OCI-LY1 (cell line): ENCODE measurements around the gene CD68.

Experiments
- H2AFZ ChIP-seq: fragments of 200-600 bp; sonication (generic), shearing (Covaris generic); 2 replicates; pipeline ENCODE4 v1.6.0; 2014; ENCODE audit warnings: antibody characterized with exemption, mild to moderate bottlenecking, low read length
- H3F3A ChIP-seq: fragments of 200-600 bp; sonication (generic), shearing (Covaris generic); 2 replicates; pipeline ENCODE4 v1.6.0; 2014; ENCODE audit warnings: mild to moderate bottlenecking, antibody characterized with exemption, low read length, moderate library complexity; ENCODE audit not compliant: insufficient read depth
- H3K27ac ChIP-seq: fragments of 200-600 bp; sonication (generic); 2 replicates; pipeline ENCODE4 v1.5.1; 2014; ENCODE audit warnings: low read length, mixed run types, mild to moderate bottlenecking, low read depth; ENCODE audit not compliant: poor library complexity, severe bottlenecking
- H3K27me3 ChIP-seq: fragments of 200-600 bp; sonication (generic); 2 replicates; pipeline ENCODE4 v1.6.0; 2014; ENCODE audit warnings: antibody characterized with exemption, mild to moderate bottlenecking, low read length, moderate library complexity; ENCODE audit not compliant: insufficient read depth
- H3K36me3 ChIP-seq: fragments of 200-600 bp; sonication (generic); 2 replicates; pipeline ENCODE4 v1.6.1; 2014; ENCODE audit warnings: mild to moderate bottlenecking, antibody characterized with exemption, low read length, moderate library complexity, mixed read lengths; ENCODE audit not compliant: insufficient read depth
- H3K4me1 ChIP-seq: fragments of 200-600 bp; sonication (generic); 2 replicates; pipeline ENCODE4 v1.5.1; 2014; ENCODE audit warnings: mild to moderate bottlenecking, low read length, moderate library complexity; ENCODE audit not compliant: insufficient read depth, severe bottlenecking
- H3K4me2 ChIP-seq: fragments of 200-600 bp; sonication (generic), shearing (Covaris generic); 2 replicates; pipeline ENCODE4 v1.6.1; 2014; ENCODE audit warnings: low read length
- H3K4me3 ChIP-seq: fragments of 200-600 bp; sonication (generic); 2 replicates; pipeline ENCODE4 v1.5.1; 2014; ENCODE audit warnings: low read length, low read depth, mild to moderate bottlenecking, mixed read lengths; ENCODE audit not compliant: poor library complexity, severe bottlenecking
- H3K79me2 ChIP-seq: fragments of 200-600 bp; shearing (Covaris generic); 2 replicates; pipeline ENCODE4 v1.6.1; 2016; ENCODE audit warnings: mixed run types, low read length, mixed read lengths; ENCODE audit not compliant: insufficient read depth
- H3K9ac ChIP-seq: fragments of 200-600 bp; sonication (generic), shearing (Covaris generic); 2 replicates; pipeline ENCODE4 v1.6.1; 2014; ENCODE audit warnings: mild to moderate bottlenecking, low read length, mixed read lengths
- H3K9me2 ChIP-seq: fragments of 200-600 bp; sonication (generic), shearing (Covaris generic); 2 replicates; pipeline ENCODE4 v1.6.1; 2014; ENCODE audit warnings: low read depth, mild to moderate bottlenecking, low read length, mixed read lengths
- H3K9me3 ChIP-seq: fragments of 200-600 bp; shearing (Covaris generic); 2 replicates; pipeline ENCODE4 v1.6.1; 2014; ENCODE audit warnings: low read length, mixed read lengths
- H4K20me1 ChIP-seq: fragments of 200-600 bp; sonication (generic), shearing (Covaris generic); 2 replicates; pipeline ENCODE4 v1.6.0; 2016; ENCODE audit warnings: mild to moderate bottlenecking, low read length; ENCODE audit not compliant: insufficient read depth
- CTCF ChIP-seq: fragments of 200-600 bp; sonication (generic), shearing (Covaris generic); IDR thresholded peaks from 2 replicates; pipeline ENCODE4 v1.5.1; 2017; ENCODE audit warnings: mild to moderate bottlenecking, antibody characterized with exemption, low read length, moderate library complexity, mixed read lengths
- EZH2 ChIP-seq: fragments of 200-600 bp; sonication (generic), shearing (Covaris generic); IDR thresholded peaks from 2 replicates; pipeline ENCODE4 v1.8.0; 2017; ENCODE audit warnings: borderline replicate concordance, mixed run types, mild to moderate bottlenecking, antibody characterized with exemption, low read length, moderate library complexity, mixed read lengths

Gene CD68

GRCh38 chr17:7588553-7589203 lies 9.2 kb downstream of the CD68 start:
- Histone ChIP-seq H3K79me2 (no peaks in the 10 kb centered on the region), H3K27ac (no peak overlapping the region), H3K4me2 (no peak overlapping the region), H3F3A (no peaks in the 10 kb centered on the region), H3K27me3 (no peaks in the 10 kb centered on the region), H2AFZ (no peak overlapping the region), H3K4me3 (no peak overlapping the region), H3K9me3 (no peaks in the 10 kb centered on the region), H3K9ac (no peak overlapping the region), H3K4me1 (peaks cover 16% of the 10 kb centered on the region), H3K36me3 (peaks cover 63% of the 10 kb centered on the region), H4K20me1 (no peaks in the 10 kb centered on the region), H3K9me2 (no peaks in the 10 kb centered on the region)
- no peak for TF ChIP-seq EZH2
- TF ChIP-seq CTCF: no peak

GRCh38 chr17:7589204-7589868 lies 9.9 kb downstream of the CD68 start:
- Histone ChIP-seq H3K27me3 (no peaks in the 10 kb centered on the region), H3K9me2 (no peaks in the 10 kb centered on the region), H3K79me2 (no peaks in the 10 kb centered on the region), H3K9me3 (no peaks in the 10 kb centered on the region), H4K20me1 (no peaks in the 10 kb centered on the region), H2AFZ (no peak overlapping the region), H3K36me3 (peaks cover 70% of the 10 kb centered on the region), H3K9ac (no peak overlapping the region), H3F3A (no peaks in the 10 kb centered on the region), H3K27ac (no peak overlapping the region), H3K4me1 (peaks cover 14% of the 10 kb centered on the region), H3K4me3 (no peak overlapping the region), H3K4me2 (no peak overlapping the region)
- TF ChIP-seq CTCF (peak; percentile 47), EZH2 (no peak)

GRCh38 chr17:7589891-7590691 lies 10.7 kb downstream of the CD68 start, which contains the start of gene SOX15:
Gene SOX15, minus strand, starts transcription at chr17:7590094. Its CDS starts 418 bp downstream, at chr17:7589676.
- no peaks in the 10 kb centered on the region for H3K9me2 ChIP-seq
- H3K9ac ChIP-seq: no peak within 1 kb of the TSS
- no peak within 1 kb of the TSS for H3K4me3 ChIP-seq
- H3K79me2 ChIP-seq: no peaks in the 10 kb centered on the region
- no peak within 1 kb of the TSS for H3K27ac ChIP-seq
- H3K9me3 ChIP-seq: no peaks in the 10 kb centered on the region
- peaks cover 6% of the 10 kb centered on the region for H3K4me1 ChIP-seq
- H4K20me1 ChIP-seq: no peaks in the 10 kb centered on the region
- no peaks in the 10 kb centered on the region for H3K27me3 ChIP-seq
- TF ChIP-seq CTCF (no peak), EZH2 (no peak)
- no peaks in the 10 kb centered on the region for H3F3A ChIP-seq
- H3K36me3 ChIP-seq: peaks cover 75% of the 10 kb centered on the region
- no peak within 1 kb of the TSS for H3K4me2 ChIP-seq
- no peak within 1 kb of the TSS for H2AFZ ChIP-seq
